ENCODE data around the gene SLC30A2.

Gene SLC30A2

DNA sequence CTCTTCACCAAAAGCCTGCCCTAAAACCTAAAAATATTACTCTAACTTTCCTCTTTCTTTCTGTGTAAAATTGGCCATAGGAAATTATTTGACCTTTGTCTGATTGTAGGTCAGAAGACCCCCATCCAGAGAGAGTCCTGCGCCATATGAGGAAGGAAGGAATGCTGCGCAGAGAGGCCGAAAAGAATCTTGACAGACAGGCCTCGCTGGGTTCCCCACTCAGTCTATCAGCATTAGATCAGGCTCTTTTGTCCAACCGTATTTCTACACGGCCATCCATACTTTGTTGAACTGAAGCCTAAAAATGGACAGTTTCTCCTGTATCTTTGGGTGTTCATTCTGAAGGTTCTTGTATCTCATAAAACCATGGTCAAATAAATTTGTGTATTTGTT is 4.3 kb upstream of the SLC30A2 start:
- CTCF ChIA-PET = no interaction called here
- POLR2A ChIA-PET = no interaction called here
- no peak for TF ChIP-seq FOXM1 (IDR thresholded peaks at IDR 0.05; ENCODE audit: borderline replicate concordance)
- TF ChIP-seq FOXK2 (IDR thresholded peaks at IDR 0.05) = no peak
- TF ChIP-seq ZNF384 (IDR thresholded peaks at IDR 0.05) = no peak
- TF ChIP-seq SP1 (IDR thresholded peaks at IDR 0.05) = no peak
- TF ChIP-seq CTBP1 (IDR thresholded peaks at IDR 0.05; ENCODE audit: borderline replicate concordance) = no peak
- no peak for TF ChIP-seq TARDBP (IDR thresholded peaks at IDR 0.05)
- TF ChIP-seq, protein P1, sequence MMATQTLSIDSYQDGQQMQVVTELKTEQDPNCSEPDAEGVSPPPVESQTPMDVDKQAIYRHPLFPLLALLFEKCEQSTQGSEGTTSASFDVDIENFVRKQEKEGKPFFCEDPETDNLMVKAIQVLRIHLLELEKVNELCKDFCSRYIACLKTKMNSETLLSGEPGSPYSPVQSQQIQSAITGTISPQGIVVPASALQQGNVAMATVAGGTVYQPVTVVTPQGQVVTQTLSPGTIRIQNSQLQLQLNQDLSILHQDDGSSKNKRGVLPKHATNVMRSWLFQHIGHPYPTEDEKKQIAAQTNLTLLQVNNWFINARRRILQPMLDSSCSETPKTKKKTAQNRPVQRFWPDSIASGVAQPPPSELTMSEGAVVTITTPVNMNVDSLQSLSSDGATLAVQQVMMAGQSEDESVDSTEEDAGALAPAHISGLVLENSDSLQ (IDR thresholded peaks at IDR 0.05) = no peak
- no peak for TF ChIP-seq HDGF (IDR thresholded peaks at IDR 0.05; ENCODE audit: borderline replicate concordance)
- no peak for TF ChIP-seq ELF4 (IDR thresholded peaks at IDR 0.05)
- TF ChIP-seq BHLHE40 (IDR thresholded peaks at IDR 0.05; ENCODE audit: borderline replicate concordance) = no peak
- no peak for TF ChIP-seq L3MBTL2 (conservative IDR thresholded peaks at IDR 0.05)
- no peak for TF ChIP-seq LEF1 (IDR thresholded peaks at IDR 0.05; ENCODE audit: borderline replicate concordance)
- no peak for TF ChIP-seq SUZ12 (IDR thresholded peaks at IDR 0.05)
- no peak for TF ChIP-seq FOXA1 (IDR thresholded peaks at IDR 0.05)
- no peak for TF ChIP-seq NFRKB (IDR thresholded peaks at IDR 0.05)
- DNase-seq (ENCODE audit: extremely low spot score) = no peak

DNA sequence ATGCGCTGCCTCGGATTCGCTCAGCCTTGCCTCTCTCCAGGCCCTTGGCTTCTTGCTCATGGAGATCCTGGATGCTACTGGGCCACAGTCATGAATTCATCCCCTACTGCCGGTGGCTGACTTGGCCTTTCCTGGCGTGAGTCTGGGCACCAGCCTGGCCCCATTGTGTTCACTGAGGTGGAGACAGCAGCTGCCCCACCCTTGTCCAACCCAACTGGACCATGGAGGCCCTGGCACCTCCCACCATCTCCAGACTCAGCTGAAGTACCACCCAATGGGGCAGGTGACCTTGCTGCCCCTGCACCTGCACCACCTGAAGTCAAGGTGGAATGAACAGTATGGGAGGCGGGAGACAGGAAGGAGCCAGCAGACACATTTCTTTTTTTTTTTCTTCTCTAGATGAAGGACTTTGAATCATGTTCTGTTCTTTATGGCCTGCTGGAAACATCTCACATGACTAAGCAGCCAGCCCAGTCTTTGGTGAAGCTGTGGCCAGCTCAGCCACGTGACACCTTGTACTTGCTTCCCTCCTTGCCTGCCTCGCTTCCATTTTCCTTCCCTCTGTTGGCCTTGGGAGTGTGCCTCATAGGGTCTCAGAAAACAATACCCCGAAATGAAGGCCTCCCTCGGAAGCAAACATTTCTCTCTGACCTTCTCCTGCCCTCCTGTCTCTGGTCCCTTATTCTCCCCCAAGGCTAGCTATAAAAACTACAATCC is 3.8 kb upstream of the SLC30A2 start:
- DNase-seq (ENCODE audit: extremely low spot score) = no peak
- POLR2A ChIA-PET = no interaction called here
- CTCF ChIA-PET = no interaction called here
- TF ChIP-seq ARNT (IDR thresholded peaks at IDR 0.05) = no peak
- no peak for TF ChIP-seq ZNF384 (IDR thresholded peaks at IDR 0.05)
- no peak for TF ChIP-seq FOXM1 (IDR thresholded peaks at IDR 0.05; ENCODE audit: borderline replicate concordance)
- no peak for TF ChIP-seq LEF1 (IDR thresholded peaks at IDR 0.05; ENCODE audit: borderline replicate concordance)
- no peak for TF ChIP-seq CTBP1 (IDR thresholded peaks at IDR 0.05; ENCODE audit: borderline replicate concordance)
- TF ChIP-seq TARDBP (IDR thresholded peaks at IDR 0.05) = no peak
- no peak for TF ChIP-seq SP1 (IDR thresholded peaks at IDR 0.05)
- TF ChIP-seq FOXA1 (IDR thresholded peaks at IDR 0.05) = no peak
- no peak for TF ChIP-seq HDGF (IDR thresholded peaks at IDR 0.05; ENCODE audit: borderline replicate concordance)
- no peak for TF ChIP-seq L3MBTL2 (conservative IDR thresholded peaks at IDR 0.05)
- TF ChIP-seq SUZ12 (IDR thresholded peaks at IDR 0.05) = no peak
- TF ChIP-seq BHLHE40 (IDR thresholded peaks at IDR 0.05; ENCODE audit: borderline replicate concordance) = no peak
- TF ChIP-seq NFRKB (IDR thresholded peaks at IDR 0.05) = no peak
- TF ChIP-seq FOXK2 (IDR thresholded peaks at IDR 0.05) = no peak

GRCh38 chr1:26047278-26047874 is 1.5 kb upstream of the SLC30A2 start:
- TF ChIP-seq LEF1 (IDR thresholded peaks at IDR 0.05; ENCODE audit: borderline replicate concordance) (no peak), FOXA1 (IDR thresholded peaks at IDR 0.05) (no peak), FOXM1 (IDR thresholded peaks at IDR 0.05; ENCODE audit: borderline replicate concordance) (no peak), ARNT (IDR thresholded peaks at IDR 0.05) (no peak), ZNF384 (IDR thresholded peaks at IDR 0.05) (no peak), CTBP1 (IDR thresholded peaks at IDR 0.05; ENCODE audit: borderline replicate concordance) (no peak)
- POLR2A ChIA-PET = no interaction called here
- CTCF ChIA-PET = interaction anchor here (3.2 kb wide), 1 partner anchor 11 kb away, joined by 12 read pairs; no protein-coding TSS in a partner anchor
- DNase-seq (ENCODE audit: extremely low spot score) = no peak

DNA sequence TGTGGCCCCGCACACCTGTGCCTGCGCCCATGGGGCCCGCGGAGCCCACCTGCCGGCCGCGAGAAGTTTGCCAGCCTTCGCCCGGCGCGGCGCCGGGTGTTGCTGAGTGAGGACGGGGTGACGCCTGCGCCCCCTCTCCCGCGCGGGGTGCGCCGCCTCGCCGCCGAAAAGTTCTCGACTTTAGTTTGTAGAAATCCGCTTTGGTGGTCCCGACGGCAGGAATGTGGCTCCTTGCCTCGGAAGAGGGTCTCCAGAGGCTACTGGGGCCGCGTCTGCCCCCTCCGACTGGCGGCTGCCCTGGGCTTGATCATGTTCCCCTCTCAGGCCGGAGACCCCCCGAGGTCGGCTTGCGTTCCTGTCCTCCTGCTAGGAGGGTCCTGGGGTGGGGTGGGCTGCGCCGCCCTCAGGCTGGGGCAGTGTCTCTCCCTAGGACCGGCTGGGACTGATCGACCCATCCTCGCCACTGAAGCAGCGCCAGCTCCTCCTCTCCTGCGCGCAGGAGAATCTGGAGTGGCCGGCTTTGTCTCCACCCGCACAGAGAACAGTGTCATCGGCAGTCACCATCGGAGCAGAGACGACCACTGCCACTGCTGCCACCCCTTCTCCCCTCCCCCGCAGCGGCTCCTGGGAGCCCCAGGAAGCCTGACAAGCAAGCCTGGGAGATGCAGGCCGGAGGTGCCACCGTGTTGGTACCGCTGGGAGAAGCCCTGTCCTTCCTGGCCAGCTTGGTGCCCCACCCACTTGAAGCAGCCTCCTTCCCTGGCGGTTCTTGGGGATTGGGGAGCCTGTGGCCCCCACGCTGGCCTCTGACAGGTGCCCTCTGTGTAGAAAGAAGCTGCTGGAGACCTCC is 553 bp upstream of the SLC30A2 start:
- ChIA-PET CTCF (interaction anchor here (3.2 kb wide), 1 partner anchor 10 kb away, joined by 12 read pairs; no protein-coding TSS in a partner anchor), POLR2A (interaction anchor here (1.5 kb wide), 1 partner anchor 13 kb away, joined by 4 read pairs; no protein-coding TSS in a partner anchor)
- no peak for DNase-seq (ENCODE audit: extremely low spot score)
- TF ChIP-seq NFRKB (IDR thresholded peaks at IDR 0.05) = no peak
- no peak for TF ChIP-seq SUZ12 (IDR thresholded peaks at IDR 0.05)
- TF ChIP-seq BHLHE40 (IDR thresholded peaks at IDR 0.05; ENCODE audit: borderline replicate concordance) = no peak
- TF ChIP-seq FOXA1 (IDR thresholded peaks at IDR 0.05) = no peak
- TF ChIP-seq HDGF (IDR thresholded peaks at IDR 0.05; ENCODE audit: borderline replicate concordance) = no peak
- TF ChIP-seq L3MBTL2 (conservative IDR thresholded peaks at IDR 0.05) = no peak
- no peak for TF ChIP-seq ARNT (IDR thresholded peaks at IDR 0.05)
- no peak for TF ChIP-seq FOXK2 (IDR thresholded peaks at IDR 0.05)
- no peak for TF ChIP-seq ELF4 (IDR thresholded peaks at IDR 0.05)
- TF ChIP-seq LEF1 (IDR thresholded peaks at IDR 0.05; ENCODE audit: borderline replicate concordance) = no peak
- no peak for TF ChIP-seq SP1 (IDR thresholded peaks at IDR 0.05)
- TF ChIP-seq FOXM1 (IDR thresholded peaks at IDR 0.05; ENCODE audit: borderline replicate concordance) = no peak

DNA sequence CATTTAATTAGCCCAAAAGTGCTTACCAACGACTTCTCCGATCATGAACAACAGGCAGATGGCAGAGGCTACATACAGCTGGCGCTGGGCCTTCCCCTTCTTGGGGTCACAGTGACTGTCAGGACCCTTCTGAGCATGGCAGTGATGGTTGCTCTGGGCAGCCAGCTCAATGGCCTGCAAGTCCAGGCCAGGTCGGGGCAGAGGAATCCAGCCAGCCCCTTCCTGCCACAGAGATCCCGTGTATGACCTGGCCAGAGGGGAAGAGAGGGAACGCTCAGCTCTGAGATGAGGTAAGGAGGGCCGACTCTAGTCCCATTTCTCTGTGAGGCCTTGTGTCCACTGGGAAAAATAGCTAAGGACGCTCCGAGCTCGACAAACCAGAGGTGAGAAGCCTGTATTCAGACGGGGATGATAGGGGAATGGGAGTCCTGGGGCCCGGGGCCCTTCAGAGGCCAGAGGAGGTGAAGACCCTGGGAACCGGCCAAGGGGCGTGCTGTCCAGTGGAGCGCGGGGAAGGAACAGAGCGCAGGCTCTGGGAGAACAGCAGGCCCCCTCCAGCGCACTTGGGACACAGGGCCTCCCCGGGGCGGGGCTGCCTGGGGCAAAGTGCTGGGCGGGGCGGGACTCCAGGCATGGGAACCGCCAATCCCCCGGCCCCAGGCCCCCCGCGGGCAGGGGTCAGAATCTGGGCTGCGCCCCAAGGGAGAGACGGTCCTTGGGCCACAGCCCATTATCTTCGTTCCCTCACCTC is 772 bp downstream of the SLC30A2 start:
- TF ChIP-seq TARDBP (IDR thresholded peaks at IDR 0.05) (no peak), SUZ12 (IDR thresholded peaks at IDR 0.05) (no peak), SP1 (IDR thresholded peaks at IDR 0.05) (no peak), LEF1 (IDR thresholded peaks at IDR 0.05; ENCODE audit: borderline replicate concordance) (no peak), CTBP1 (IDR thresholded peaks at IDR 0.05; ENCODE audit: borderline replicate concordance) (no peak), ELF4 (IDR thresholded peaks at IDR 0.05) (no peak), L3MBTL2 (conservative IDR thresholded peaks at IDR 0.05) (no peak), NFRKB (IDR thresholded peaks at IDR 0.05) (no peak), FOXA1 (IDR thresholded peaks at IDR 0.05) (no peak), FOXK2 (IDR thresholded peaks at IDR 0.05) (no peak), BHLHE40 (IDR thresholded peaks at IDR 0.05; ENCODE audit: borderline replicate concordance) (no peak), HDGF (IDR thresholded peaks at IDR 0.05; ENCODE audit: borderline replicate concordance) (no peak), ARNT (IDR thresholded peaks at IDR 0.05) (no peak)
- TF ChIP-seq, protein P1 (IDR thresholded peaks at IDR 0.05) = no peak
- no peak for DNase-seq (ENCODE audit: extremely low spot score)
- POLR2A ChIA-PET = interaction anchor here (1.1 to 2.7 kb wide), 3 partner anchors 9 to 125 kb away, joined by 4 to 14 read pairs (median 4); partner anchors contain the start of gene ZNF593
- CTCF ChIA-PET = interaction anchor here (3.2 kb wide), 1 partner anchor 9 kb away, joined by 12 read pairs; no protein-coding TSS in a partner anchor

Data from HEK293T (cell line).